ENCODE results near the gene VPS13D. TPM values are rescaled to one million over a fixed set of nuclear protein-coding genes. Genes with fewer than 3 reads are reported as not detected.

VPS13D gene
- total RNA-seq, 1 donor from 2014 or later = 88.9 TPM

GRCh38 chr1:12441414-12442105 is 211.7 kb downstream of the VPS13D start:
- Histone ChIP-seq H3K27ac (no peak overlapping the region), H3K27me3 (no peaks in the 10 kb centered on the region), H3K4me1 (peaks cover 47% of the 10 kb centered on the region), H3K9me3 (no peaks in the 10 kb centered on the region), H3K4me3 (no peak overlapping the region), H3K36me3 (no peaks in the 10 kb centered on the region)
- DNase-seq (ENCODE audit: extremely low spot score in 2 of 2) = no peak
- TF ChIP-seq POLR2A (IDR thresholded peaks at IDR 0.05) (no peak), POLR2AphosphoS5 (IDR thresholded peaks at IDR 0.05; ENCODE audit: insufficient read depth in 1 of 2, low read depth in 1 of 2) (no peak), CTCF (IDR thresholded peaks at IDR 0.05) (no peak)
- intact Hi-C loops (cut with DNase I) = loop anchor here (10.0 kb wide), 1 partner anchor 127 kb away; no protein-coding TSS in a partner anchor

- TF ChIP-seq CTCF (IDR thresholded peaks at IDR 0.05) (no peak), POLR2A (IDR thresholded peaks at IDR 0.05) (no peak), POLR2AphosphoS5 (IDR thresholded peaks at IDR 0.05; ENCODE audit: insufficient read depth in 1 of 2, low read depth in 1 of 2) (no peak)
- Histone ChIP-seq H3K9me3 (no peaks in the 10 kb centered on the region), H3K4me1 (peaks cover 47% of the 10 kb centered on the region)
These were observed 212.4 kb downstream of the VPS13D start for GRCh38 chr1:12442217-12442616.

GRCh38 chr1:12443151-12443550 is 213.3 kb downstream of the VPS13D start:
- Histone ChIP-seq H3K9me3 (no peaks in the 10 kb centered on the region), H3K36me3 (no peaks in the 10 kb centered on the region), H3K4me3 (no peak overlapping the region), H3K27ac (no peak overlapping the region), H3K27me3 (no peaks in the 10 kb centered on the region), H3K4me1 (peaks cover 47% of the 10 kb centered on the region)
- no peak for TF ChIP-seq POLR2A (IDR thresholded peaks at IDR 0.05)
- TF ChIP-seq POLR2AphosphoS5 (IDR thresholded peaks at IDR 0.05; ENCODE audit: insufficient read depth in 1 of 2, low read depth in 1 of 2) = no peak
- no peak for TF ChIP-seq CTCF (IDR thresholded peaks at IDR 0.05)
- intact Hi-C loops (cut with DNase I) = loop anchor here (10.0 kb wide), 1 partner anchor 128 kb away; no protein-coding TSS in a partner anchor
- DNase-seq (ENCODE audit: extremely low spot score in 2 of 2) = no peak

More at GRCh38 chr1:12442217-12442616, 212.4 kb downstream of the VPS13D start:
- Histone ChIP-seq H3K27ac (no peak overlapping the region), H3K4me3 (no peak overlapping the region), H3K36me3 (no peaks in the 10 kb centered on the region), H3K27me3 (no peaks in the 10 kb centered on the region)
- intact Hi-C loops (cut with DNase I) = loop anchor here (10.0 kb wide), 1 partner anchor 127 kb away; no protein-coding TSS in a partner anchor
- no peak for DNase-seq (ENCODE audit: extremely low spot score in 2 of 2)

- peaks cover 50% of the 10 kb centered on the region for H3K4me1 ChIP-seq
- H3K9me3 ChIP-seq = no peaks in the 10 kb centered on the region
- no peak overlapping the region for H3K27ac ChIP-seq
- no peaks in the 10 kb centered on the region for H3K36me3 ChIP-seq
- no peaks in the 10 kb centered on the region for H3K27me3 ChIP-seq
- DNase-seq (ENCODE audit: extremely low spot score in 2 of 2) = no peak
- intact Hi-C loops (cut with DNase I) = loop anchor here (10.0 kb wide), 1 partner anchor 130 kb away; no protein-coding TSS in a partner anchor
- no peak for TF ChIP-seq POLR2AphosphoS5 (IDR thresholded peaks at IDR 0.05; ENCODE audit: insufficient read depth in 1 of 2, low read depth in 1 of 2)
- TF ChIP-seq POLR2A (IDR thresholded peaks at IDR 0.05) = no peak
- no peak for TF ChIP-seq CTCF (IDR thresholded peaks at IDR 0.05)
- H3K4me3 ChIP-seq = no peak overlapping the region
These were observed 214.6 kb downstream of the VPS13D start for GRCh38 chr1:12444329-12444841.

- Histone ChIP-seq H3K27ac (no peak overlapping the region), H3K36me3 (no peaks in the 10 kb centered on the region), H3K9me3 (no peaks in the 10 kb centered on the region), H3K27me3 (no peaks in the 10 kb centered on the region), H3K4me1 (peaks cover 58% of the 10 kb centered on the region), H3K4me3 (no peak overlapping the region)
- no peak for DNase-seq (ENCODE audit: extremely low spot score in 2 of 2)
- no peak for TF ChIP-seq CTCF (IDR thresholded peaks at IDR 0.05)
- no peak for TF ChIP-seq POLR2A (IDR thresholded peaks at IDR 0.05)
- intact Hi-C loops (cut with DNase I) = loop anchor here (5.0 to 10.0 kb wide), 2 partner anchors 130 to 172 kb away; partner anchors contain the start of gene DHRS3
These were observed 215.4 kb downstream of the VPS13D start for GRCh38 chr1:12445257-12445656.

Measured in vagina (tissue), 2 donors.